ENCODE data around the gene KIF1B. TPM values are rescaled to one million over a fixed set of nuclear protein-coding genes. Genes with fewer than 3 reads are reported as not detected.
"Not testable (repeated sequence)": the region's sequence is repeated elsewhere in the genome, so short reads cannot be mapped to it uniquely, and the experiment has no call there.

Gene KIF1B
- total RNA-seq, 2 experiments from 2014 or later, result 10.0 to 11.2 TPM

- H3K36me3 Mint-ChIP-seq, result peaks cover 1% of the 10 kb centered on the region
- no peaks in the 10 kb centered on the region for H3K9me3 Mint-ChIP-seq
- H3K4me1 Mint-ChIP-seq, result no peaks in the 10 kb centered on the region
- H3K27ac Mint-ChIP-seq, result no peak overlapping the region
- DNase-seq, result no peak
- H3K4me3 Mint-ChIP-seq, result no peak overlapping the region
- H3K27me3 Mint-ChIP-seq, result no peaks in the 10 kb centered on the region
Observed at GRCh38 chr1:10339036-10339567, 128.7 kb downstream of the KIF1B start.

GRCh38 chr1:10339815-10340214 is 129.4 kb downstream of the KIF1B start:
- Mint-ChIP-seq H3K4me3 (no peak overlapping the region), H3K4me1 (no peaks in the 10 kb centered on the region), H3K27me3 (no peaks in the 10 kb centered on the region), H3K9me3 (no peaks in the 10 kb centered on the region), H3K36me3 (no peaks in the 10 kb centered on the region), H3K27ac (no peak overlapping the region)
- no peak for DNase-seq

DNA sequence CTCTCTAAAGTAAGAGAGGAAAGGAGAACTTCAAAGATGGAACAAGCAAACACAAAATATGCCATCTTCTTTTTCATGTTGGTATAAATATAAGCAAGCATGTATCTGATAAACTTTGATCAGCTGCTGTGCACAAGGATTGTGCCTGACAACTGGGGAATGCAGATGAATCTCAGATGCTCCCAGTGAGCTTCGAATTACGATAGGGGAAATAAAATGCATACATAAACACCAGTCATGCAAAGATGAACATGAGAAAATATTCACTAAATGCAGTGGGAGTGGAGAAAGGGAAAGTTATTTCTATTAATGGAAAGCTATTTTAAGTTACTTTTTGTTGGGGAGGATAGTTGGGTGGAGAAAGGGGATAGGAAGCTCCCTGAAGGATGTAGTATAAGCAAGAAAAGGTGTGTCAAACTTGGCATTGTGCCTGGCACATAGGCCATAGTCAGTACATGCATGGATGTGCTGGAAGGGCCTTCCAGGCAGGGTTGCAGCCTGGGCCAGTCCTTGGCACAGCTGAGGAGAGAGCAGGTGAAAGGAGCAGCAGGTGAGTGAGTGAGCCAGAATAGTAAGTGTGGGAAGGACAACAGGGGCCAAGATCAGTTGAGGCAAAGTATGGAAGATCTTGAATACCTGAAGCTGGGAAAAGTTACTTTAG is 130.7 kb downstream of the KIF1B start:
- H3K27me3 Mint-ChIP-seq, result no peaks in the 10 kb centered on the region
- no peaks in the 10 kb centered on the region for H3K4me1 Mint-ChIP-seq
- DNase-seq, result no peak
- no peak overlapping the region for H3K4me3 Mint-ChIP-seq
- H3K9me3 Mint-ChIP-seq, result no peaks in the 10 kb centered on the region
- no peaks in the 10 kb centered on the region for H3K36me3 Mint-ChIP-seq
- H3K27ac Mint-ChIP-seq, result no peak overlapping the region

GRCh38 chr1:10347109-10347508 is 136.7 kb downstream of the KIF1B start:
- no peaks in the 10 kb centered on the region for H3K4me1 Mint-ChIP-seq
- H3K27ac Mint-ChIP-seq, result no peak overlapping the region
- no peaks in the 10 kb centered on the region for H3K9me3 Mint-ChIP-seq
- no peak overlapping the region for H3K4me3 Mint-ChIP-seq
- no peak for DNase-seq
- H3K36me3 Mint-ChIP-seq, result peaks cover 2% of the 10 kb centered on the region
- no peaks in the 10 kb centered on the region for H3K27me3 Mint-ChIP-seq

- Mint-ChIP-seq H3K9me3 (no peaks in the 10 kb centered on the region), H3K27me3 (no peaks in the 10 kb centered on the region), H3K36me3 (peaks cover 2% of the 10 kb centered on the region), H3K27ac (no peak overlapping the region), H3K4me1 (no peaks in the 10 kb centered on the region), H3K4me3 (no peak overlapping the region)
- no peak for DNase-seq
Observed at GRCh38 chr1:10353282-10353681, 142.9 kb downstream of the KIF1B start.

GRCh38 chr1:10353693-10354092 is 143.3 kb downstream of the KIF1B start:
- no peak overlapping the region for H3K27ac Mint-ChIP-seq
- no peak for DNase-seq
- peaks cover 2% of the 10 kb centered on the region for H3K36me3 Mint-ChIP-seq
- no peaks in the 10 kb centered on the region for H3K27me3 Mint-ChIP-seq
- no peak overlapping the region for H3K4me3 Mint-ChIP-seq
- H3K9me3 Mint-ChIP-seq, result no peaks in the 10 kb centered on the region
- no peaks in the 10 kb centered on the region for H3K4me1 Mint-ChIP-seq

DNA sequence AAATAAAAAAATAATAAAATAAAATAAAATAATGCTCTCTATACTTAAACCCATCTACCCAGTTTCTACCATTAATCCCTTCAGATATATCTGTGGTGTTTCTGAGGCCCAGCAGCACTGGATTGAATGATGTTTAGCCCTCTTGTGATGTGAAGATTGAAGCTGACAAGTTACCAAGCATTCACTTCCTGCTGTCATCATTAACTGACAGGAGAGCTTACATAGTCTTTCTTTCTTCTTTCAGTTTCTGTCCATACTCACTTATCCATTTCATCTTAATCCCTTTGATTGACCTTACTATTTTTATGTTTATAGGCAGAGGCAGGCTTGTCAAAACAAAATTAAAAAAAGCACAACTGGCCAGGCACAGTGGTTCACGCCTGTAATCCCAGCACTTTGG is 149.7 kb downstream of the KIF1B start:
- Mint-ChIP-seq H3K4me3 (no peak overlapping the region), H3K27ac (peak overlapping the region; percentile 63), H3K27me3 (no peaks in the 10 kb centered on the region), H3K36me3 (peaks cover 1% of the 10 kb centered on the region), H3K9me3 (no peaks in the 10 kb centered on the region), H3K4me1 (peaks cover 3% of the 10 kb centered on the region)
- DNase-seq, result no peak

DNA sequence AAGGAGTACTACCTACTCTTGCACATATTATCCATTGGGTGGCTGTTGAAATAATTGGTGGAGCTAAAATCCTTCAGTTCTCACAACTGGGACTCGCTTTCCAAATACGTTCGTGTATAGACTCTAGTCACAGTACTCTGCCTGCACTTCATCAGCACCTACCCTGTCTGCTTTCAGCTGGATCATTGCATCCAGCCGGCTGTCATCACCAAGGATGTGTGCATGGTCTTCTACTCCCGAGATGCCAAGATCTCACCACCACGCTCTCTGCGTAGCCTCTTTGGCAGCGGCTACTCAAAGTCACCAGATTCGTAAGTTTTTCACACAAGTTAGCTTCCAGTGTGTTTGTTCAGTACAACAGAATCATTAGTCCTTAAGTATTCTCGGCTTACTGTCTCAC is 151.1 kb downstream of the KIF1B start:
- H3K36me3 Mint-ChIP-seq, result peaks cover 4% of the 10 kb centered on the region
- DNase-seq, result no peak
- H3K4me1 Mint-ChIP-seq, result peaks cover 3% of the 10 kb centered on the region
- no peaks in the 10 kb centered on the region for H3K27me3 Mint-ChIP-seq
- H3K9me3 Mint-ChIP-seq, result no peaks in the 10 kb centered on the region
- no peak overlapping the region for H3K4me3 Mint-ChIP-seq
- no peak overlapping the region for H3K27ac Mint-ChIP-seq

- Mint-ChIP-seq H3K4me1 (no peaks in the 10 kb centered on the region), H3K9me3 (no peaks in the 10 kb centered on the region), H3K27me3 (no peaks in the 10 kb centered on the region), H3K4me3 (no peak overlapping the region), H3K27ac (no peak overlapping the region), H3K36me3 (peaks cover 3% of the 10 kb centered on the region)
- no peak for DNase-seq
Observed at GRCh38 chr1:10368194-10368593, 157.8 kb downstream of the KIF1B start.

GRCh38 chr1:10374442-10374860 is 164.1 kb downstream of the KIF1B start:
- H3K4me1 Mint-ChIP-seq, result no peaks in the 10 kb centered on the region
- H3K36me3 Mint-ChIP-seq, result no peaks in the 10 kb centered on the region
- H3K27me3 Mint-ChIP-seq, result no peaks in the 10 kb centered on the region
- no peak for DNase-seq
- no peaks in the 10 kb centered on the region for H3K9me3 Mint-ChIP-seq
- no peak overlapping the region for H3K4me3 Mint-ChIP-seq
- H3K27ac Mint-ChIP-seq, result no peak overlapping the region

DNA sequence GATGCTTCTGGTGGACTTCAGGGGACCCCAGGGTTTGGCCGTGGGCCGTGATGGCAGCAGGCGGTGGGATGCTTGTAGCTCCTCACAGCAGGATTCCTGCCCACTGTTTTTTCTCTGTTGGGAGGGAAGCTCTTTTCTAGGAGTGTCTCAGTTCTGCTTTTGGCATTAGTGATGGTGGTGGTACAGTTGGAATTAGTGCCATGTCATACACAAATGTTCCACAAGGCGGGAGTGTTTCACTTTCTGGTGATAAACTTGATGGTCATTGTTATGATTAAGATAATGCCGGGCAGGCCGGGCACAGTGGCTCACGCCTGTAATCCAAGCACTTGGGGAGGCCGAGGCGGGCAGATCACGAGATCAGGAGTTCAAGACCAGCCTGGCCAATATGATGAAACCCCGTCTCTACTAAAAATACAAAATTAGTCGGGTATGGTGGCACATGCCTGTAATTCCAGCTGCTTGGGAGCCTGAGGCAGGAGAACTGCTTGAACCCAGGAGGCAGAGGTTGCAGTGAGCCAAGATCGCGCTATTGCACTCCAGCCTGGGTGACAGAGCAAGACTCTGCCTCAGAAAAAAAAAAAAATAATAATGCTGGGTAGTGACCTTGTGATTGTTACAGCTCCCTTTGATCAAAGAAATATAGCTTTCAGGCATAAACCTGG is 167.1 kb downstream of the KIF1B start:
- not testable (repeated sequence) for H3K27me3 Mint-ChIP-seq, H3K27ac Mint-ChIP-seq, H3K9me3 Mint-ChIP-seq, H3K4me3 Mint-ChIP-seq, H3K4me1 Mint-ChIP-seq, H3K36me3 Mint-ChIP-seq
- peak; percentile 6 for DNase-seq

DNA sequence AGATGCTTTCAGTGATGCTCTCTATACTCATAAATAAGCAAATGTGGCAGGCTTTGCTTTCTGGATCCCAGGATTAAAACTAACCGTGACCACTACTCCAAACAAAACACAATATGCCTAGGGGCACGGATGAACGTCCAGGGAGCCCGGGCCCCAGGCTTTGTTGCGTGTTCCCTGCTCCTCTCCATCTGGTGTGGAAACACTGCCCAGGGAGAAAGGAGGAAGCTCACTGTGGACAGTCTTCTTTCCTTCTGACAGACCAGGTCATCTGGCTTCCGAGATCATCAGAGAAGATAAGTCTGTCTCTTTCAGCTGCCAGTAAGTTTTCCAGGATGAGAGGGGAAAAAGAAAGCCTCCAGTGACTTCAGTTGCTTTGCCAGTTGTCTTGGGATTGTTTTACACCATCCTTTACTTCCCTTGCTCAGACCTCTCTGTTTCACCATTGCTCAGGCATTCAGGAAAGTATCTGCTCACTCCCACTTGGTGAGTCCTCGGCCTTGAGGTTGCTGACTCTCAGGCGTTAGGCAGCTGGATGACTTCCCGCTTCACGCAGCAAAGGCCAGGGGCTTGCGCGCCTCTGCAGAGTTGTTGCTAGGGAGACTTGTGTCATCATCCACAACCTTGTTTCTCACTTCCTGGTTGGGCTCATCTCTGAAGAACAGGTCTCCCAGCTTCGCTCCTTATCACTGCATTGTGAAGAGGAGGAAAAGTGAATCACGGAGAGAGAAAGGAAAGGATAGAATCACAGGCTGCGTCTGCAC is 167.9 kb downstream of the KIF1B start:
- Mint-ChIP-seq H3K27ac (no peak overlapping the region), H3K4me1 (no peaks in the 10 kb centered on the region), H3K9me3 (no peaks in the 10 kb centered on the region), H3K36me3 (no peaks in the 10 kb centered on the region), H3K4me3 (no peak overlapping the region), H3K27me3 (no peaks in the 10 kb centered on the region)
- DNase-seq, result no peak

DNA sequence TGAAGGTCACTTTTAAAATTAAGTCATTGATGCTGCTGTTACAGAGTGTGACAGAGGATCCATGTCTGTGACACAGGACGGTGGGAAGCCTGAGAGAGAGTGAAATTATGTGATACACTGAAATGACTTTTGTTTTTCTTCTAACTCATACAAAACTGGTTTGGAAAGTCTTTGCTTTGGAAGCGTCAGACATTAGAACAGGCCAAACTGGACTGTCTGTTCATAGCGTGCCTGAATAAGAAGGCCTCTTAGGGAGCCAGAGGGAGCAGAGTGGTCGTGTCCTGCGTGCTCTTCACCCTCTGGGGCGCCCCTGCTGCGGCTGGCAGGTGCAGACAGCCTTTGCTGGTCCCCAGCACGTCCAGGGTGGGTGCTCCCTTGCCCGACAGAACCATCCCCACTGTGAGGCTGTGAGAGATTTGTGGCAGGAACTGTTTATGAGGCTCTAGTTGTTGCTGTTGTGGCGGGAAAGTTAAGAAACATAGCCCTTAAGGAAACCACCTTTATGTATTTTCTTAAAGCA is 168.8 kb downstream of the KIF1B start:
- no peaks in the 10 kb centered on the region for H3K27me3 Mint-ChIP-seq
- no peak overlapping the region for H3K27ac Mint-ChIP-seq
- H3K36me3 Mint-ChIP-seq, result no peaks in the 10 kb centered on the region
- no peak overlapping the region for H3K4me3 Mint-ChIP-seq
- DNase-seq, result no peak
- H3K4me1 Mint-ChIP-seq, result no peaks in the 10 kb centered on the region
- no peaks in the 10 kb centered on the region for H3K9me3 Mint-ChIP-seq

DNA sequence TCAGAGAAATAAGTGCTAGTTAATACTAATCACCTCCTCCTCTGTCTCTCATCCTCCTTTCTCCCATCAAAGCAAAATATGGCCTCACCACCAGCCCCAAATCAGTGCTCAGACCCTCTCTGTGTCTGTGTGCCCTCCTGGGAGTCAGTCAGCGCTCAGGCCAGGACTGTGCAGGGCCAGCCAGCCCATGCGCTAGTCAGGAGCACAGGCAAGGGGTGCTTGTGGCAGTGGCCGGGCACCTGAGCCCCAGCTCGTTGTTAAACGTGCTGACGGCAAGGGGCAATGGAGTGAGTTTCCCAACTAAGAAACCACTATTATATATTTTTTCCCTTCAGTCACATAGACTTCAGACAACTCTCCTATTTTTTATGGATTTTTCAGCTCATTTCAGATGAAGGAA is 169.3 kb downstream of the KIF1B start:
- H3K27ac Mint-ChIP-seq, result no peak overlapping the region
- no peaks in the 10 kb centered on the region for H3K9me3 Mint-ChIP-seq
- no peak overlapping the region for H3K4me3 Mint-ChIP-seq
- no peaks in the 10 kb centered on the region for H3K27me3 Mint-ChIP-seq
- DNase-seq, result no peak
- no peaks in the 10 kb centered on the region for H3K36me3 Mint-ChIP-seq
- no peaks in the 10 kb centered on the region for H3K4me1 Mint-ChIP-seq

- Mint-ChIP-seq H3K27ac (no peak overlapping the region), H3K36me3 (no peaks in the 10 kb centered on the region), H3K27me3 (no peaks in the 10 kb centered on the region), H3K9me3 (no peaks in the 10 kb centered on the region), H3K4me1 (no peaks in the 10 kb centered on the region), H3K4me3 (no peak overlapping the region)
- DNase-seq, result no peak
Observed at GRCh38 chr1:10380594-10381275, 170.4 kb downstream of the KIF1B start.
